GM10266 (cell line): ENCODE measurements around the gene CNIH2.

Experiments
- DNase-seq: peaks from one replicate; pipeline ENCODE4 v3.0.0; 2012; ENCODE audit errors: extremely low spot score
- TF ChIP-seq, protein P1 (sequence below): IDR thresholded peaks from 2 replicates; pipeline ENCODE4 v1.5.1; 2012; ENCODE audit warnings: mild to moderate bottlenecking, low read depth; ENCODE audit not compliant: control insufficient read depth, insufficient read depth; ENCODE audit errors: missing control alignments

Gene CNIH2

DNA sequence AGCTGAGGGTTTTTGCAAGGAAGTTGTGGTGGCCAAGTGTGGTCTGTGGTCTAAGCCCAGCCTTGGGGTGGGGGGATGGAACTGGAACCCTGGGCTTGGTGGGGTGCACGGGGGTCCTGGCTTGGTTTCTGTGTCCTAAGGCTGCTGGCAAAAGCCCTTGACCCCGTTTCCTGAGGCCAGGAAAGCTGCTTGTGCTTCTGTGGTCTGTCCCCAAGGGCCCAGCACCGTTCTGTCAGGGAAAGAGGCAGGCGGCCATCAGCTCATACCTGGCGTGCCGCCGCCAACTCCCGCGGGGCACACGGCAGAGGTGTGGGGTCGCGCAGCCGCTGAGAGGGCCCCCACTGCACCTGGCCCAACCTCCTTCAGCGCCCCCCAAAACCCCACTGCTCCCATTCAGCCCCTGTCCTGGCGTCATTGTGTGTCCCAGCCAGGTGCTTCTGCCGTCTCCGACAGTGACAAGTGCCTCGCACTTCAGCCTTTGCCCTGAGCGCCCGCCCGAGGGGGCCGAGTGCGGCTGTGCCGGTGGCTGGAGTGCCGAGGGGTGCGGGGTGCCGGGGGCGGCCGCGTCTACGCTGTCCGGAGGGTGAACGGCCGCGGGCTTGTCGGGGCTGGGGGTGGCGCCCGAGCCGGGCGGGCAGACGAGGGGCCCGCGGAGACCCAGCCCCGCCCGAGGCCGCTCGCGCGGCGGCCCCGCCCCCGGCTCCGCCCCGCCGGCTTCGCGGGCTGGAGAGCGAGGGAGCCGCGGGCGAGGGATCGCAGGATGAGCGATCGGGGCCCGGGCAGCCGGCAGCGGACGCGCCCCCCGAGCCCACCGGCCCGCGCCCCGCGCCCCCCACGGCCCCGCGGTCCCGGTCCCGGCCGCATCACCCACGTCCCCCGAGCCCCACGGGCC is at the start of gene CNIH2:
TSS of gene CNIH2 (plus strand) at position 705 of the 892 bp plus-strand sequence. CDS start 282 bp downstream, outside the sequence.
- DNase-seq: peak; percentile 81
- TF ChIP-seq, protein P1, sequence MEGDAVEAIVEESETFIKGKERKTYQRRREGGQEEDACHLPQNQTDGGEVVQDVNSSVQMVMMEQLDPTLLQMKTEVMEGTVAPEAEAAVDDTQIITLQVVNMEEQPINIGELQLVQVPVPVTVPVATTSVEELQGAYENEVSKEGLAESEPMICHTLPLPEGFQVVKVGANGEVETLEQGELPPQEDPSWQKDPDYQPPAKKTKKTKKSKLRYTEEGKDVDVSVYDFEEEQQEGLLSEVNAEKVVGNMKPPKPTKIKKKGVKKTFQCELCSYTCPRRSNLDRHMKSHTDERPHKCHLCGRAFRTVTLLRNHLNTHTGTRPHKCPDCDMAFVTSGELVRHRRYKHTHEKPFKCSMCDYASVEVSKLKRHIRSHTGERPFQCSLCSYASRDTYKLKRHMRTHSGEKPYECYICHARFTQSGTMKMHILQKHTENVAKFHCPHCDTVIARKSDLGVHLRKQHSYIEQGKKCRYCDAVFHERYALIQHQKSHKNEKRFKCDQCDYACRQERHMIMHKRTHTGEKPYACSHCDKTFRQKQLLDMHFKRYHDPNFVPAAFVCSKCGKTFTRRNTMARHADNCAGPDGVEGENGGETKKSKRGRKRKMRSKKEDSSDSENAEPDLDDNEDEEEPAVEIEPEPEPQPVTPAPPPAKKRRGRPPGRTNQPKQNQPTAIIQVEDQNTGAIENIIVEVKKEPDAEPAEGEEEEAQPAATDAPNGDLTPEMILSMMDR: no peak

DNA sequence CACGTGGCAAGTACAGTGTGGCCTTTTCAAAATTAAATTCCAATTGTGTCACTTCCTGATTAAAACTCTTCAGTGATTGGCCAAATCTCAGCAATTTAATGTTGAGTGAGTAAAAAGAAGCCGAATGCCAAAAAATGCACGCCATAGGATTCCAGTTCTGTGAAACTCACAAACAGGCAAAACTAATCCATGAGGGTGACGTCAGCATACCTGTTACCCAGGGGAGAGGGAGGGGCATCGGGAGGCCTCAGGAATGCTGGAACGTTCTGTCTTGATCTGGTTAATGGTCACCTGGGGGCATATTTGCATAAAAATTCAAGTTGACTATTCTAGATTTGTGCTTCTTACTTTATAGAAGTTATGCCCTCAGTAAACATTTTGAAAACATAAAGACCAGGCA is 49.5 kb upstream of the CNIH2 start:
- no peak for DNase-seq
- TF ChIP-seq, protein P1: no peak

DNA sequence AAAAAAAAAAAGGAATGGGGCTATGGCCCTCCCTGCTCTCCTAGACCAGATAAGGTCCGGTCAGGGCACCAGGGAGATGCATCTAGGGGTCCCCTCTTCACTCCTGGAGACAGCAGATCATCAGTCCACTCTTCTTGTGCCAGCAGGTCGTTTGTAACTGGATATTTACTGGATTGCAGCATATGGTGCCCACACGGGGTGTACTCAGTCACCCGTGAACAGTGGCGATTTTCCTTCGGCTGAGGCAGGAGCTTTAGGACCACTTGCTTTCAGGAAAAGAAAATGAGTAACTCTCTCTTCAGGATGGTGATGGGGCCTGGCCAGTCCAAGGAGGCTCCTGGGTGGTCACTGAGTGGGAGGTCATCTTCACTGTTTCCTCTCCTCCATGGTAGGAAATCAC is 47.8 kb upstream of the CNIH2 start:
- TF ChIP-seq, protein P1: no peak
- DNase-seq: no peak

DNA sequence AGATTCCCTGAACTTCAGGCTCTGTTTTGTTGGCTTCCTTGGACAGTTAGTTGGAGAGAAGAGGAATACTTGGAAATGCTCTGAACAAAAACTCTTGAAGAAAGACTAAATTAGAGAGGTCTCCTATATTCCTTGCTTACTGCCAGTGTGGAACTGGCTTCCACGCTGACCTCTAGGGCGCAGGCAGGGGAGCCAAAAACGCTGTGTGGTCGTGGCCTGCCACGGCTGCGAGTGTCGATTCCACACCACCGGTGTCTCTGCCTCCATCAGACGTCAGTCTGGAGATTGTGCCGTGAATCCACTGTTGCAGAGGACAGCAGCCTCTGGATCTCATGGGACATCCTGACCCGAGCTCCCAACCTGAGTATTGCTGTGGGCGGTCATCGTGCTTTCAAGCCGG is 47.0 kb upstream of the CNIH2 start:
- TF ChIP-seq, protein P1: no peak
- no peak for DNase-seq

DNA sequence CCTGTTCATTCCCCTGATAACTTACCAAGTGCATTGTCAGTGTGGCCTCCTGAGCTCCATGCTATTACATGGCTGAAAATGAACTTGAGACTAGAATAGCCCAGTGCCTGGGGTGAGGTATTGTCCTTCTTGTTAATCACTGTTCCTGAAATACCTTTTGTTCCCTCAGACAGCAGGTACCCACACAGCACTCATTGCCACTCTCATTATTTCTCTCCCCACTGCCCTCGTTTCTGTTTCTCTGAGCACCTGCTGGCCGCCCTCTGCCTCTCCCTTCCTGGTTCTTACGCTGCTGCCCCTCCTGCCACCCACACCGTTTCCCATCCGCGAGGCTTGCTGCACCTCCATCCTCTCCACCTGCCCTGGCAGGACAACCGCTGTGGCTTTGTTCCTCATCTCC is 46.4 kb upstream of the CNIH2 start:
- no peak for DNase-seq
- TF ChIP-seq, protein P1: no peak

DNA sequence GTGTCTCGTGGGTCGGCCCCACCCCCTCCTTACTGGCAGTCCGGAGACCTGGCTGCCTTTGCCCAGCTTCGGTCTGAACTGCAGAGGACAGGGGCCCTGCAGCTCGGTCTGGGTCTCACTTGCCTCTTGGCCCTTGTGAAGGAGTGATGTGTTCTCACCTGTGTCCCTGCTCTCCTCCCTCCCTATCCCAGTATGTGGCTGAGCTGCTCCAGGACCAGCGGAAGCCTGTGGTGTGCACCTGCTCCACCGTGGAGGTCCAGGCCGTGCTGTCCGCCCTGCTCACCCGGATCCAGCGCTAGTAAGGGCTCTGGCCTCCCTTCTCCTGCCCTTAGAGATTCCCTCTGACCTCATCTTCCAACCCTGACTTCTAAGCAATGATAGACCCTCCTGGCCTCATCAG is 45.2 kb upstream of the CNIH2 start:
- TF ChIP-seq, protein P1: no peak
- DNase-seq: no peak

DNA sequence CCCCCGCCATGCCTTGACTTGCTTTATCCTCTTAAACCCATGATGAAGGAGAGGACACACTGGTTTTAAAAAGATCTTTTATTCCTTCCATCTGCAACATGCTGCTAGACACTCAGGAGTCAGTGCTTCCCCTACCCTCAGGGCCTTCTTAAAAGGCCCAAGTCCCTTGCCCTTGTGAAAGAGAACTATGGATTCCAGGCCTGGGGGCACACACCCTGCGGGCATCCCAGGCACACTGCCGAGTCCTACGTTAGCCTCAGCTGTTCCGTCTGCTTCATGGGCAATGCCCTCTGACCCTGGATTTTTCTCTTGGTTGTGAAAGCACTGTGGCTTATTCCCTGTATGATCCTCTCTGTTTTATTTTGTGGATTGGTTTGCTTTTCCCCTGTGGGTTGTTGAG is 44.7 kb upstream of the CNIH2 start:
- TF ChIP-seq, protein P1: no peak
- DNase-seq: no peak
